ENCODE measurements around the gene PNISR.
"Not testable (repeated sequence)": the region's sequence is repeated elsewhere in the genome, so short reads cannot be mapped to it uniquely, and the experiment has no call there.

PNISR gene, protein sequence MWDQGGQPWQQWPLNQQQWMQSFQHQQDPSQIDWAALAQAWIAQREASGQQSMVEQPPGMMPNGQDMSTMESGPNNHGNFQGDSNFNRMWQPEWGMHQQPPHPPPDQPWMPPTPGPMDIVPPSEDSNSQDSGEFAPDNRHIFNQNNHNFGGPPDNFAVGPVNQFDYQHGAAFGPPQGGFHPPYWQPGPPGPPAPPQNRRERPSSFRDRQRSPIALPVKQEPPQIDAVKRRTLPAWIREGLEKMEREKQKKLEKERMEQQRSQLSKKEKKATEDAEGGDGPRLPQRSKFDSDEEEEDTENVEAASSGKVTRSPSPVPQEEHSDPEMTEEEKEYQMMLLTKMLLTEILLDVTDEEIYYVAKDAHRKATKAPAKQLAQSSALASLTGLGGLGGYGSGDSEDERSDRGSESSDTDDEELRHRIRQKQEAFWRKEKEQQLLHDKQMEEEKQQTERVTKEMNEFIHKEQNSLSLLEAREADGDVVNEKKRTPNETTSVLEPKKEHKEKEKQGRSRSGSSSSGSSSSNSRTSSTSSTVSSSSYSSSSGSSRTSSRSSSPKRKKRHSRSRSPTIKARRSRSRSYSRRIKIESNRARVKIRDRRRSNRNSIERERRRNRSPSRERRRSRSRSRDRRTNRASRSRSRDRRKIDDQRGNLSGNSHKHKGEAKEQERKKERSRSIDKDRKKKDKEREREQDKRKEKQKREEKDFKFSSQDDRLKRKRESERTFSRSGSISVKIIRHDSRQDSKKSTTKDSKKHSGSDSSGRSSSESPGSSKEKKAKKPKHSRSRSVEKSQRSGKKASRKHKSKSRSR

DNA sequence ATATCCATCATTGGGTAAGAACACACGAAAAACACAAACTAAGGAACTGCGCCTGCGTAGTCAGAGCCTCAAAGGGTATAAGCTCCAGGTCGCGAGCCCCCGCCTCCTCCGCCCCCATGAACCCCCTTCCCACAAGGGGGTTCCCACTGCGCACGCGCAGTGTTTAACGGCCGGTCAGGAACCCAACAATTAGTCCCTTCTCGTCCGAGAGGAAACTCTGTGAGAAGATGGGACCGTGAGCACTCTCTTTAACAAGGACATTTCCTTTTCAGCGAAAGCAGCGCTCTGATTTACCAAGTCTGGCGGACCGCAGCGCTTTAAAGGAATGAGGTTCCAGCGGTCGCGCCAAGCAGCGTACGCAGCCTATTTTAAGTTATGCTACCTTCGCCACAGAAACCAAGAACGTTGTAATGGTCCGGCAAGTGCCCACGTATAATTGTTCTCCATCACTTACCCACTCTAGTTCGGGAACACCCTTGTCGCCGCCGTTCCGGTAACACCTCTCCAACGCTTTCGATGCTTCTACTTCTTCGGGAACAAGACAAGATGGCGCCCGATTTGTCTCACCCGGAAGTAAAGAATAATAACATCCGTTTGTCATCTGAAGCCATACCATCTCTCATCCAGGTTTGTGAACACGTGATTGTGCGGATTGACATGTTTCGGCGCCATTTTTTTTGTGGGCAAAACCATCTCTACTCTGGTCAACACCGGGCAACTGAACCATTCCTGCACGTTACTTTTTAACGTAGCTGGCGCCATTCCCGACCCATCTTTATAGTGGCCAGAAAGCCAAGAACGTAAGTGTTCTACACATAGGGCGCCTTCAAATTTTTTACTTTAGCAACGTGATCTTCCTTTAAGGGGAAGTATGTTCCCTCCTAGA is at the start of gene PNISR:
PNISR (minus strand) TSS at position 548 of the 886 bp plus-strand sequence. CDS start 10,649 bp downstream, outside the sequence.
- Histone ChIP-seq H3K9ac (ENCODE audit: insufficient read length) (peak within 1 kb of the TSS; percentile 88), H3K27ac (peak within 1 kb of the TSS; percentile 94), H3K36me3 (ENCODE audit: insufficient read depth, low read length) (peaks cover 31% of the 10 kb centered on the region), H3K9me3 (ENCODE audit: low read depth, low read length) (no peaks in the 10 kb centered on the region), H3K4me3 (peak within 1 kb of the TSS; percentile 89)
- TF ChIP-seq POLR2AphosphoS5 (IDR thresholded peaks at IDR 0.05; ENCODE audit: borderline replicate concordance, low read depth, low read length) (peak; percentile 88), FOXP2 (optimal IDR thresholded peaks at IDR 0.05; ENCODE audit: control extremely low read depth, extremely low read length, insufficient read depth) (peak; percentile 12), EZH2 (IDR thresholded peaks at IDR 0.05) (no peak)
- DNase-seq (ENCODE audit: low read depth, low spot score): peak; percentile 98

DNA sequence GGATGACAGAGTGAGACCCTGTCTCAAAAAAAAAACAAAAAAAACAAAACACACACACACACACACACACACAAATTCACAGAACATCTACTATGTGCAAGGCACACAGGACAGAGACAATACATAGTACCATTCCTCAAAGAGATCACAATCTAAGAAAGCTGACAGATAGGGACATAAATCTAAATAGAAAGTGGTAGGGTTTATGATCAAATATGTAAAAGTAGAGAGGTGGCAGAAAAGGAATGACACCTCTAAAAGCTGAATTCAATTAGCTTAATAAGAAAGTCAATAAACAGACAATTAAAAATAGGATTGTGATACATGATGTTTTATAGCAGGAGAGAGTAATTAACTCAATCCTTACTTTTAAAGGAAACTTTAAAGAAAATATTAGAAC is 48.6 kb upstream of the PNISR start:
- no peak for DNase-seq (ENCODE audit: low read depth, low spot score)
- TF ChIP-seq POLR2AphosphoS5 (IDR thresholded peaks at IDR 0.05; ENCODE audit: borderline replicate concordance, low read depth, low read length): no peak
- TF ChIP-seq EZH2 (IDR thresholded peaks at IDR 0.05): no peak
- TF ChIP-seq FOXP2 (optimal IDR thresholded peaks at IDR 0.05; ENCODE audit: control extremely low read depth, extremely low read length, insufficient read depth): no peak
- Histone ChIP-seq H3K36me3 (ENCODE audit: insufficient read depth, low read length) (peaks cover 3% of the 10 kb centered on the region), H3K27ac (no peak overlapping the region), H3K4me3 (no peak overlapping the region), H3K9me3 (ENCODE audit: low read depth, low read length) (no peaks in the 10 kb centered on the region), H3K9ac (ENCODE audit: insufficient read length) (no peak overlapping the region)

DNA sequence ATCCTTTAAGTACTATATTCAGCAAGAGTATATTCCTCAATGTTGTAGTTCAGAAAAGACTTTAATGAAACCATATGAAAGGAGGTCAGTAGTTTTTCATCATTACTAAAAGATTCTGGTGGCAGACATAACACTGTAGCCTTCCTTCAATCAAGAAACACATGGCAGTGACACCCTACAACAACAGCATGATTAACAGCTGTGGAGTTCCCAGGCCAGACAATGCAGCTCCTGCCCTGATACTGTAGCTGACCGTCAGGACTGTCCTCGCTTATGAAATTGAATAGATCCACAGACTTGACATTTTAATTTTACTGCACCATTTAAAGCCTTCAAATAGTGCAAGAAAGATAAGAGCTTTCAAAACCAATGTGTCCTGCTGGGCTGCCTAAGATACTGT is 46.5 kb upstream of the PNISR start:
- Histone ChIP-seq H3K27ac (no peak overlapping the region), H3K9me3 (ENCODE audit: low read depth, low read length) (no peaks in the 10 kb centered on the region), H3K36me3 (ENCODE audit: insufficient read depth, low read length) (no peaks in the 10 kb centered on the region; the same call in 1 of the 2 replicates), H3K4me3 (no peak overlapping the region), H3K9ac (ENCODE audit: insufficient read length) (no peak overlapping the region)
- no peak for DNase-seq (ENCODE audit: low read depth, low spot score)
- no peak for TF ChIP-seq POLR2AphosphoS5 (IDR thresholded peaks at IDR 0.05; ENCODE audit: borderline replicate concordance, low read depth, low read length)
- TF ChIP-seq EZH2 (IDR thresholded peaks at IDR 0.05): no peak
- TF ChIP-seq FOXP2 (optimal IDR thresholded peaks at IDR 0.05; ENCODE audit: control extremely low read depth, extremely low read length, insufficient read depth): no peak

DNA sequence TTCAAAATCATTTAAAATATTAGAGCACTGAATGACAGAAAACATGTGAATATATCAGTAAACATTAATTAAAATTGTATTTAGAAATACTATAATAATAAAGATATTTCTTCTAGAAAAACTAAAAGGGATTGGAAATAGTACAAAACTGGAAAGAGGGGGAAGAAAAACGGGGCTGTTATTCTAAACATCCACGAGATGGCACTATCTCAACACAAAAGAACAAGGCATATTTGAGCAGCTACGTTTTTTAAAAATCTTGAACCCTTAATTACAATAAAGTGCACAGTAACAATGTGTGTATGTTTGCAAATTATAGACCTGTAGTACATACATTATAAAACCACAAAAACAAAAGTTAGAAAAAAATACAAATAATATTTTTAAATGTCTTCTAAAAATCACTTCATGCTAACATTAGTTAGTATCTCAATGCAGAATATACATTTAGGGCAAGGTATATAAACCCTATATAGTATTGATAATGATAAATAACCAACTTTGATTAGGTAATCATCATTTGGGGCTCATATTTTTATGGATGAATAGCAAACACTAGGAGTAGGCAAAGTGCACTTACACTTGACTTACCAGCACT is 42.5 kb upstream of the PNISR start:
- Histone ChIP-seq H3K36me3 (ENCODE audit: insufficient read depth, low read length) (no peaks in the 10 kb centered on the region), H3K9me3 (ENCODE audit: low read depth, low read length) (no peaks in the 10 kb centered on the region), H3K4me3 (no peak overlapping the region), H3K9ac (ENCODE audit: insufficient read length) (no peak overlapping the region), H3K27ac (no peak overlapping the region)
- TF ChIP-seq POLR2AphosphoS5 (IDR thresholded peaks at IDR 0.05; ENCODE audit: borderline replicate concordance, low read depth, low read length): no peak
- TF ChIP-seq FOXP2 (optimal IDR thresholded peaks at IDR 0.05; ENCODE audit: control extremely low read depth, extremely low read length, insufficient read depth): no peak
- no peak for TF ChIP-seq EZH2 (IDR thresholded peaks at IDR 0.05)
- peak; percentile 16 for DNase-seq (ENCODE audit: low read depth, low spot score)

DNA sequence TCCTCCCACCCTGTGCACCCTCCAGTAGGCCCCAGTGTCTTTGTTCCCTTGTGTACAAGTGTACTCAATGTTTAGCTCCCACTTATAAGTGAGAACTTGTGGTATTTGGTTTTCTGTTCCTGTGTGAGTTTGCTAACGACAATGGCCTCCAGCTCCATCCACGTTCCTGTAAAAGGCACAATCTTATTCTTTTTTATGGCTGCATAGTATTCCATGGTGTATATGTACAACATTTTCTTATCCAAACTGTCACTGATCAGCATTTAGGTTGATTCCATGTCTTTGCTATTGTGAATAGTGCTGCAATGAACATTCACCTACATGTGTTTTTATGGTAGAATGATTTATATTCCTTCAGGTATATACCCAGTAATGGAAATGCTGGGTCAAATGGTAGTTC is 34.0 kb upstream of the PNISR start:
- H3K4me3 ChIP-seq; H3K27ac ChIP-seq; DNase-seq (ENCODE audit: low read depth, low spot score); H3K9me3 ChIP-seq (ENCODE audit: low read depth, low read length); H3K9ac ChIP-seq (ENCODE audit: insufficient read length): not testable (repeated sequence)
- peaks cover 17% of the 10 kb centered on the region for H3K36me3 ChIP-seq (ENCODE audit: insufficient read depth, low read length)

DNA sequence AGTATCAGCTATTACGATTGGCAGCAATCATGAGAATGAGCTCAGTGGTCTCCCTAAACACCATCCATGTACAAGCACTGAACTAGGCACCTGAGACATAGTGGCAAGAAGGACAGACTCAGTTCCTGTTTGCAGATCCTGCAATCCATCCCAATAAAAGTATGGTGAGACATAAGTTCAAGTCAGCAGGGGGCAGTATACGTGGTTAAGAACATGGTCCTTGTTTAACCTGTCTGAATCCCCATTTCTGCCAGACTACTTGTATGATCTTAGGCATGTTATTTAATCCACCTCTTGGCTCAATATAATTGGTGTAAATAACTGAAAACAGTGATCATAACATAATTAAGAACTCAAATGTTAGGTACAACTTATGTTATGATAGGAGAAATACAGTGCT is 33.2 kb upstream of the PNISR start:
- Histone ChIP-seq H3K27ac (no peak overlapping the region), H3K4me3 (no peak overlapping the region), H3K9me3 (ENCODE audit: low read depth, low read length) (no peaks in the 10 kb centered on the region), H3K9ac (ENCODE audit: insufficient read length) (no peak overlapping the region), H3K36me3 (ENCODE audit: insufficient read depth, low read length) (peaks cover 19% of the 10 kb centered on the region)
- TF ChIP-seq POLR2AphosphoS5 (IDR thresholded peaks at IDR 0.05; ENCODE audit: borderline replicate concordance, low read depth, low read length): no peak
- no peak for TF ChIP-seq EZH2 (IDR thresholded peaks at IDR 0.05)
- DNase-seq (ENCODE audit: low read depth, low spot score): no peak

DNA sequence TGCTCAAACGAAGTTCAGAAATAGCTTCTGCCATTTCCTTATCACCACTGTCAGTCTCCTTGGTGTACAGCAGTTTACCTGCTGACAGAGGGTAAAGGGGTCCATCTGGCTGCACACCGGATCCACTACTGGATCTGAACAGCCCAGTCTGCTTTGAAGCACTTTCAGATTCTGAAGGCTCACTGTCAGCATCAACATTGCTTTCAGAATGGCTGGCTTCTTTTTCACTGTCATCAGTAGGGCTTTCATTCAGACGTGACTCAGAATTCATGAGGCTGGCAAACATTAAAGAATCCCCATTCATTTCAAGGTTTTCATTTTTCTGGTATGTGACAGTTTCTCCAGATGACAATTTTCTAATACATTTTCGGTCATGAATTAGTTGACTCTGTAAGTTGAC is 21.0 kb upstream of the PNISR start:
- H3K9me3 ChIP-seq (ENCODE audit: low read depth, low read length): no peaks in the 10 kb centered on the region
- peaks cover 25% of the 10 kb centered on the region; the same call in 1 of the 2 replicates for H3K36me3 ChIP-seq (ENCODE audit: insufficient read depth, low read length)
- no peak for DNase-seq (ENCODE audit: low read depth, low spot score)
- H3K4me3 ChIP-seq: no peak overlapping the region
- TF ChIP-seq FOXP2 (optimal IDR thresholded peaks at IDR 0.05; ENCODE audit: control extremely low read depth, extremely low read length, insufficient read depth) (no peak), EZH2 (IDR thresholded peaks at IDR 0.05) (no peak), POLR2AphosphoS5 (IDR thresholded peaks at IDR 0.05; ENCODE audit: borderline replicate concordance, low read depth, low read length) (no peak)
- no peak overlapping the region for H3K27ac ChIP-seq
- no peak overlapping the region for H3K9ac ChIP-seq (ENCODE audit: insufficient read length)

All from SK-N-MC (cell line).